Loucy (cell line): ENCODE results near the gene LHFPL3.

Experiments used
- H2AFZ ChIP-seq: fragments of 200-600 bp; sonication (generic); 2 replicates; pipeline ENCODE4 v1.6.0; 2016; ENCODE audit warnings: antibody characterized with exemption, mild to moderate bottlenecking, low read length, moderate library complexity
- H3F3A ChIP-seq: fragments of 200-600 bp; 2 replicates; pipeline ENCODE4 v1.6.0; 2016; ENCODE audit warnings: antibody characterized with exemption, low read depth, mild to moderate bottlenecking
- H3K27me3 ChIP-seq: fragments of 200-600 bp; sonication (generic); 2 replicates; pipeline ENCODE4 v1.6.1; 2014; ENCODE audit warnings: low read length, mild to moderate bottlenecking; ENCODE audit not compliant: insufficient read depth, poor library complexity, severe bottlenecking
- H3K36me3 ChIP-seq: fragments of 200-600 bp; sonication (generic); 2 replicates; pipeline ENCODE4 v1.6.1; 2016; ENCODE audit warnings: low read length; ENCODE audit not compliant: insufficient read depth
- H3K4me1 ChIP-seq: fragments of 200-600 bp; sonication (generic); 2 replicates; pipeline ENCODE4 v1.5.1; 2014; ENCODE audit warnings: low read length, mild to moderate bottlenecking; ENCODE audit not compliant: insufficient read depth, poor library complexity, severe bottlenecking
- H3K4me2 ChIP-seq: fragments of 200-600 bp; sonication (generic); 2 replicates; pipeline ENCODE4 v1.6.0; 2014; ENCODE audit warnings: antibody characterized with exemption, low read length, low read depth, mild to moderate bottlenecking; ENCODE audit not compliant: poor library complexity, severe bottlenecking
- H3K4me3 ChIP-seq: fragments of 200-600 bp; sonication (generic); 2 replicates; pipeline ENCODE4 v1.5.1; 2014; ENCODE audit warnings: low read length, mild to moderate bottlenecking, mixed read lengths; ENCODE audit not compliant: poor library complexity, severe bottlenecking
- H3K79me2 ChIP-seq: fragments of 200-600 bp; sonication (generic); 2 replicates; pipeline ENCODE4 v1.6.1; 2014; ENCODE audit warnings: low read length; ENCODE audit not compliant: insufficient read depth
- H3K9ac ChIP-seq: fragments of 200-600 bp; sonication (generic); 2 replicates; pipeline ENCODE4 v1.6.0; 2014; ENCODE audit warnings: mild to moderate bottlenecking, low read depth, low read length, moderate library complexity; ENCODE audit not compliant: poor library complexity, severe bottlenecking
- H3K9me2 ChIP-seq: fragments of 200-600 bp; sonication (generic); replicated peaks from 2 replicates; pipeline ENCODE4 v1.6.1; 2016; ENCODE audit warnings: low read depth, low read length, mixed read lengths
- H3K9me3 ChIP-seq: fragments of 200-600 bp; sonication (generic); 2 replicates; pipeline ENCODE4 v1.6.1; 2014; ENCODE audit warnings: mild to moderate bottlenecking, antibody characterized with exemption, low read length, low read depth; ENCODE audit not compliant: insufficient read depth
- H4K20me1 ChIP-seq: fragments of 200-600 bp; sonication (generic); 2 replicates; pipeline ENCODE4 v1.6.0; 2014; ENCODE audit warnings: antibody characterized with exemption, low read length, mild to moderate bottlenecking; ENCODE audit not compliant: insufficient read depth, poor library complexity, severe bottlenecking
- CTCF ChIP-seq: fragments of 200-600 bp; sonication (generic); conservative IDR thresholded peaks from 2 replicates; pipeline ENCODE4 v1.5.1; 2014; ENCODE audit warnings: mild to moderate bottlenecking, antibody characterized with exemption, low read length
- EZH2phosphoT487 ChIP-seq: fragments of 200-600 bp; IDR thresholded peaks from 2 replicates; pipeline ENCODE4 v1.6.1; 2018; ENCODE audit warnings: antibody characterized with exemption, mild to moderate bottlenecking, moderate library complexity, borderline replicate concordance

LHFPL3 gene

DNA sequence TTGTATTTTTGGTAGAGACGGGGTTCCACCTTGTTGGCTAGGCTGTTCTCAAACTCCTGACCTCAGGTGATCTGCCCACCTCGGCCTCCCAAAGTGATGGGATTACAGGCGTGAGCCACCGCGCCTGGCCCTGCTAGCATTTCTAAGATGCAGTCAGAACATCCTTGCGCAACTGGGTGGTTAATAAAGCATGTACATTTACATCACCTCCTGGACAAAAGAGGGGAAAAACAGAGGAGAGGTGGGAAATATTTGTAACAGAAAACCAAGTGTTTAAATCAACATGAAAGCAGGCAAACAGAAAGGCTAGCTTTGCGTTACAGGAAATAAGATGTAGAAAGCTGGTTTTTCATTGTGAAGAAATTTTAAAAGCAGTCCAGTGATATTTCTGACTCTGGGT is 464.7 kb downstream of the LHFPL3 start:
- Histone ChIP-seq H3K27me3 (peaks cover 5% of the 10 kb centered on the region), H3K4me3 (no peak overlapping the region), H4K20me1 (no peaks in the 10 kb centered on the region), H2AFZ (no peak overlapping the region), H3K79me2 (no peaks in the 10 kb centered on the region), H3F3A (no peaks in the 10 kb centered on the region), H3K9me2 (no peaks in the 10 kb centered on the region), H3K4me2 (no peak overlapping the region), H3K9ac (no peak overlapping the region), H3K4me1 (no peaks in the 10 kb centered on the region), H3K36me3 (no peaks in the 10 kb centered on the region), H3K9me3 (no peaks in the 10 kb centered on the region)
- TF ChIP-seq CTCF (no peak), EZH2phosphoT487 (no peak)

GRCh38 chr7:104794154-104794553 is 465.8 kb downstream of the LHFPL3 start:
- no peak overlapping the region for H2AFZ ChIP-seq
- no peak overlapping the region for H3K4me3 ChIP-seq
- TF ChIP-seq CTCF, result no peak
- TF ChIP-seq EZH2phosphoT487, result no peak
- H3K4me2 ChIP-seq, result no peak overlapping the region
- no peaks in the 10 kb centered on the region for H3K36me3 ChIP-seq
- H4K20me1 ChIP-seq, result no peaks in the 10 kb centered on the region
- H3K4me1 ChIP-seq, result no peaks in the 10 kb centered on the region
- H3K27me3 ChIP-seq, result peaks cover 5% of the 10 kb centered on the region
- H3F3A ChIP-seq, result no peaks in the 10 kb centered on the region
- H3K9me2 ChIP-seq, result no peaks in the 10 kb centered on the region
- no peaks in the 10 kb centered on the region for H3K79me2 ChIP-seq
- H3K9me3 ChIP-seq, result no peaks in the 10 kb centered on the region
- no peak overlapping the region for H3K9ac ChIP-seq

- no peaks in the 10 kb centered on the region for H3K4me1 ChIP-seq
- H4K20me1 ChIP-seq, result no peaks in the 10 kb centered on the region
- no peaks in the 10 kb centered on the region for H3K36me3 ChIP-seq
- H3K9me3 ChIP-seq, result no peaks in the 10 kb centered on the region
- no peak for TF ChIP-seq EZH2phosphoT487
- TF ChIP-seq CTCF, result no peak
- peaks cover under 1% of the 10 kb centered on the region for H3K27me3 ChIP-seq
- no peak overlapping the region for H3K4me2 ChIP-seq
- H3K9ac ChIP-seq, result no peak overlapping the region
- H2AFZ ChIP-seq, result no peak overlapping the region
- no peaks in the 10 kb centered on the region for H3F3A ChIP-seq
- H3K9me2 ChIP-seq, result no peaks in the 10 kb centered on the region
- H3K4me3 ChIP-seq, result no peak overlapping the region
- H3K79me2 ChIP-seq, result no peaks in the 10 kb centered on the region
Measured at GRCh38 chr7:104794589-104794988, 466.2 kb downstream of the LHFPL3 start.
